Mucosa of stomach (tissue), 1 donor: ENCODE measurements around the gene MAGI2.
"Not testable (repeated sequence)": the region's sequence is repeated elsewhere in the genome, so short reads cannot be mapped to it uniquely, and the experiment has no call there.

Source experiments
- H3K27me3 ChIP-seq: one replicate; pipeline ENCODE4 v1.7.0; 2013; ENCODE audit warnings: mild to moderate bottlenecking, low read length; ENCODE audit not compliant: control insufficient read depth, insufficient read depth
- H3K36me3 ChIP-seq: one replicate; pipeline ENCODE4 v1.7.0; 2013; ENCODE audit warnings: low read length; ENCODE audit not compliant: control insufficient read depth, insufficient read depth
- H3K4me1 ChIP-seq: one replicate; pipeline ENCODE4 v1.7.0; 2013; ENCODE audit warnings: mild to moderate bottlenecking, low read length; ENCODE audit not compliant: control insufficient read depth, insufficient read depth
- H3K4me3 ChIP-seq: one replicate; pipeline ENCODE4 v1.7.0; 2013; ENCODE audit warnings: low read length
- H3K9ac ChIP-seq: one replicate; pipeline ENCODE4 v1.7.0; 2013; ENCODE audit warnings: mild to moderate bottlenecking, low read length, moderate library complexity
- H3K9me3 ChIP-seq: one replicate; pipeline ENCODE4 v1.7.0; 2013; ENCODE audit warnings: mild to moderate bottlenecking, low read length, moderate library complexity; ENCODE audit not compliant: control insufficient read depth
- donor health status: Pancreatic carcinoma.

The MAGI2 gene

DNA sequence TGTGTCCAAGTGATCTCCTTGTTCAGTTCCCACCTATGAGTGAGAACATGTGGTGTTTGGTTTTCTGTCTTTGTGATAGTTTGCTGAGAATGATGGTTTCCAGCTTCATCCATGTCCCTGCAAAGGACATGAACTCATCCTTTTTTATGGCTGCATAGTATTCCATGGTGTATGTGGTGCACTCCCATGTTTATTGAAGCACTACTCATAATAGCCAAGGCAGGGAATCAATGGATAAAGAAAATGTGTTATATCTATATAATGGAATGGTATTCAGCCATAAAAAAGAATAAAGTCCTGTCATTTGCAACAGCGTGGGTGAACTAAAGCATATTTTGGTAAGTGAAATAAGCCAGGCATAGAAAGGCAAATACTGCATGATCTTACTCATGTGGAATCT, 1213.3 kb downstream of the MAGI2 start:
- not testable (repeated sequence) for H3K9ac ChIP-seq, H3K27me3 ChIP-seq, H3K9me3 ChIP-seq, H3K36me3 ChIP-seq, H3K4me3 ChIP-seq, H3K4me1 ChIP-seq

DNA sequence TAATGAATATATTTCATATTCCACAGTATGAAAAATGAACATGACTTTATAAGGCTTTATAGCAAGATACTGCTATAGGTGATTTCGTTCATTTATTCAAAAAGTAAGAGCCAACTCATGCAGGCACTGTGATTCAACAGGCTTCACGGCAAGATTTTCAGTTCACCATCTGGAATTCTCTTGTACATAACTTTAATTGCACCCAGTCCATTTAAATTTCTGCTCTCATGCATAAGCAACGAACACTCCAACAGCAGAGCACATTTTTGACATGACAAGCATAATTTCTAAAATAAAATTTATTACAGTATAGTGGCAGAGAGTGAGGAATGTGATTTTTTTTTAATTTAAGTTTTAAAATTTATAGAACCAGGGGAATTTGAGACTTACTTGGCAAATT, 1218.8 kb downstream of the MAGI2 start:
- H3K36me3 ChIP-seq, result no peaks in the 10 kb centered on the region
- no peak overlapping the region for H3K9ac ChIP-seq
- H3K27me3 ChIP-seq, result no peaks in the 10 kb centered on the region
- no peaks in the 10 kb centered on the region for H3K4me1 ChIP-seq
- no peaks in the 10 kb centered on the region for H3K9me3 ChIP-seq
- no peak overlapping the region for H3K4me3 ChIP-seq

DNA sequence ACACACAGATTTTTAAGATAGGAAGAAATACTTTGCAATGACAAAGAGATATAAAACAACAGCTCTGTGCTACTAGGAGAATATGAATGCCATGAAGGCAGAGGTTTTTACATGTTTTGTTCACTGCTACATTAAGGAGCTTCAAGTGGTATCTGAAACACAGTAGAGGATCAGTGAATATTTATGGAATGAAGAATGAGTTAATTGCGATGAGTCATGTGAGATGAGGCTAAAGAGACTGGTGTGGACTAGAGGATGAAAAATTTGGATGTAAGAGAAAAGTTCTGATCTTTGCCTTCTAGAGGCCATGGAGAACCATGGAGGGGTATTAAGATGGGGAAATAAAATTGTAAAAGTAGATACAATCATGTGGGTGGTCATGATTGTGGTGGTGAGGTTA, 1220.7 kb downstream of the MAGI2 start:
- Histone ChIP-seq H3K9ac (no peak overlapping the region), H3K4me3 (no peak overlapping the region), H3K27me3 (no peaks in the 10 kb centered on the region), H3K4me1 (no peaks in the 10 kb centered on the region), H3K9me3 (no peaks in the 10 kb centered on the region), H3K36me3 (no peaks in the 10 kb centered on the region)

DNA sequence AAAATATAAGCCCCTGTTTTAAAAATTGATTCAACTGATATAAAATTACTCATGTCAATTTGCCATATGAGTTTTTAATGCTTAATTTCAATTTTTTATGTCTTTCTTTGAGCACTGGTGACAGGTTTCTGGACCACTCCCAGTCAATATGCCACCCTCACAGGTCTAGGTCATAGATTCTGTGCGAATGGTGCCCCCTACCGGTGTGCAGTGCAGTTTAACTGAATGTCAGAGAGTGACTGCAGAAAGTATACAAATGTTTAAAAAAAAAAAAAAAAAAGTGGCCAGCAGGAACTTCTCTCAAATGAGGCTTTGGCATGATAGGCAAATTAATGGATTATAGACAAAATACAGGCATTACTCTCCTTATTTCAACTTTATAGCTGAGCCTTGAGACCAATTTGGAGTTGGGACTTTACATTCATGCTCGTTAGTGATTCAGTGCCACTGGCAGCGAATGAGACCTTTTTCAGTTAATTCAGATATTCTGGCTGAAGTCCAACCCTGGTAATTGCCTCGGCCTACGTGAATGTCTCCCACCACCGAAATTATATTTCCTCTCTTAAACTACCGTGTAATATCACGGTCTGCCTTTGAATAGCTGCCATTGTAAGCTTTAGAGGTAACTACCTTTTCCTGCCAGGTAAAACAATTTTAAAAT, 1227.3 kb downstream of the MAGI2 start:
- no peaks in the 10 kb centered on the region for H3K9me3 ChIP-seq
- no peaks in the 10 kb centered on the region for H3K4me1 ChIP-seq
- no peaks in the 10 kb centered on the region for H3K36me3 ChIP-seq
- no peaks in the 10 kb centered on the region for H3K27me3 ChIP-seq
- no peak overlapping the region for H3K9ac ChIP-seq
- no peak overlapping the region for H3K4me3 ChIP-seq

DNA sequence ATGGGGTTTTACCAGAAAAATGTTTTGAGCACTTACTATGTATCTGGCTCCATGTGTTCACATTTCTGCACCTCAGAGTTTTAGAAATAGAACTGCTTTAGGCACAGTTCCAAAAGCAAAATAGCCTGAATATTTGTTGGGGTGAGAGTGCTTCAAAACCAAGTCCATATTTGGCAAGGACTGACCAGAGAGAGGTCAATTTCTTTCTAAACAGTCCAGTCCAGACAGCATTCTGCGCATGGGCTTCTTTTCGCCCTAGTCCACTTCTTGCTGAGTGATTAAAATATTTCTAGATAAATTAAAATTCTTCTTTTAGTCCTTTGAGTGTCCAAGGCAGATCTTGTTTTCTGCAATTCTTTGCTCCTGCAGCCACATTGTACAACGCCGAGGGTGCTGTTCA, 1227.9 kb downstream of the MAGI2 start:
- no peaks in the 10 kb centered on the region for H3K4me1 ChIP-seq
- H3K4me3 ChIP-seq, result no peak overlapping the region
- H3K9me3 ChIP-seq, result no peaks in the 10 kb centered on the region
- H3K36me3 ChIP-seq, result no peaks in the 10 kb centered on the region
- H3K27me3 ChIP-seq, result no peaks in the 10 kb centered on the region
- no peak overlapping the region for H3K9ac ChIP-seq

DNA sequence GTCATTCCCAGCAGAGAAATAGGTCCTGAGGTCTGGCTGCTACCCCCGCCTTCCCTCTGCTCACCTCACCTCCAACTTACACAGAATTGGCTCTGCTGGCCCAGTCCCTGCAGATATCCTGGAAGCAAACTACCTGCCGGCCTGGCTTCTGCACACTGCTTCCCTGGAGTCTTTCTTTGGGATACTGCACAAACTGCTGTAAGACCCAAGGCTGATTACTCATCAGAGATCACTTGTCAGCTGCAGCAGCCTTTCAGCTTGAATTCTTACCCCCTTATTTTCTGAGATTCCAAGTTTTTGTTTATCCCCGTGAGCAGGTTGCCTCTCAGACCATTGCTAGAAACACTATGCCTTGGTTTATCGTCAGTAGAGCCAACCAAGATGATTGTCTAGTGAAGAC, 1228.5 kb downstream of the MAGI2 start:
- Histone ChIP-seq H3K9me3 (no peaks in the 10 kb centered on the region), H3K36me3 (no peaks in the 10 kb centered on the region), H3K4me1 (no peaks in the 10 kb centered on the region), H3K9ac (no peak overlapping the region), H3K4me3 (no peak overlapping the region), H3K27me3 (no peaks in the 10 kb centered on the region)

DNA sequence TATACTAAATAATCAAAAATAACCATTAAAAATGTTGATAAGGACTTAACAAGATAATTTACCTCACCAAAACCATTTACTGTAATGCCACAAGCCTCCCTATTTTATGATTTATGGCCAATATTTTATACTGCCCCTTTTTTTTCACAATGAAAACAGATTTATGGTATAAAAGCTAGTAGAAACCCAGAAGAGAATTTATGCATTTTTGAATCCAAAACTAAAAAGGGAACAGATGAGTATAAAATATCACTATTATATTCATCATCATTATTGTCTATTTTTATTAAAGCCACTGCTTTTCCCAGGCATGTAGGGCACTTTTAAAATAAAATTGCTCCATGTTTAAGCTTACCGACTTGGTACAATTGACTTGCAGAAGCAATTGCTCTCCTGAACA, 1229.9 kb downstream of the MAGI2 start:
- H3K4me3 ChIP-seq, result no peak overlapping the region
- H3K36me3 ChIP-seq, result no peaks in the 10 kb centered on the region
- H3K9me3 ChIP-seq, result no peaks in the 10 kb centered on the region
- H3K4me1 ChIP-seq, result no peaks in the 10 kb centered on the region
- H3K9ac ChIP-seq, result no peak overlapping the region
- no peaks in the 10 kb centered on the region for H3K27me3 ChIP-seq

DNA sequence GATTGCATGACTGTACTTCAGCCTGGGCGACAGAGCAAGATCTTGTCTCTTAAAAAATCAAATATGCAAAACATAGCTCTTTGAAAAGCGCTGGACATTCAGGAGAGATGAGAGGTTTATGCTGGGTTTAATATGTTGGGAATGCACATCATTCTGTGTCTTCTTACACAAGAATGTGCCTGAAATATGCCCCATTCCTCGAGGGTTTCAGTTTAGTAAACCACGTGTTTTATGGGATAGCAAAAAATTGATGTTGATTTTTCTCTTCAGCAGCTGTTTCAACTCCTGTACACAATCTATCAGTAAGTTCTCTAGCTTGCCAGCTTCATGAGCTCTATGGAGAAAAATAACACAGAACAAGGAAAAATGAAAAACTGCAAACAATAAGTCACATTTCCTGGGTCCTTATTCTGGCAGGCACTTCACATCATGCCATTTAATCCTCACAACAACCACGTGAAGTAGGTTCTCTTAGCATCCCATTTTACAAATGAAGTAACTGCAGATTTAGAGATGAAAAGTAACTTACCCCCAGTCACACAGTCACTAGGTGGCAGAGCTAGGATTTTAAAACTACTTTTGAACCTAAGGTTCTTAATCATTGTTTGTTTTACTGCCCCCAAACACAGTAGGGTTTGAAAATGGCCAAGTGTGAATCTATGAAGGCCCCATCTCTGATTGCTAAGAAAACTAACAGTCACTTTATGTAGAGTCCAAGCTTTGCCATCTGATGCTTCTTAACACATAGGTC, 1231.3 kb downstream of the MAGI2 start:
- no peaks in the 10 kb centered on the region for H3K4me1 ChIP-seq
- H3K9ac ChIP-seq, result no peak overlapping the region
- H3K27me3 ChIP-seq, result no peaks in the 10 kb centered on the region
- no peaks in the 10 kb centered on the region for H3K9me3 ChIP-seq
- H3K4me3 ChIP-seq, result no peak overlapping the region
- H3K36me3 ChIP-seq, result no peaks in the 10 kb centered on the region

DNA sequence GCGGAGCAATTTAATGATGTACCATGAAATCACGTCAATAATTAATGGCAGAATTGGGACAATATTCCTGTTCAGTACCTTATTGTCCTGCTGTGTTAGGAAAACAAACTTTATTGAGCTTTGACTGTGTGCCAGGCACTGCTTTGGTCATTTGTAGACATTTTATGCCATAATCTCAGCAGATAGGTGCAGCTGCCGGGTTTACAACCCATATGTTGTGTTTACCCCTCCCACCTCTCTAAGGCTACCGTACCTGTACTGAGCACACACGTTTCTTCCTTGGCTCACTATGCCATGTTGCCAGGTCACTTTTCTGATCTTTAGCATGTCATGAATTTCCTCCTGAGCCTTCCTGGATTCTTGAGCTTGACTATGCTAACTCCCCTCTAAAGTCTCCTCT, 1232.7 kb downstream of the MAGI2 start:
- H3K27me3 ChIP-seq, result no peaks in the 10 kb centered on the region
- no peaks in the 10 kb centered on the region for H3K36me3 ChIP-seq
- H3K4me3 ChIP-seq, result no peak overlapping the region
- H3K9ac ChIP-seq, result no peak overlapping the region
- H3K9me3 ChIP-seq, result no peaks in the 10 kb centered on the region
- no peaks in the 10 kb centered on the region for H3K4me1 ChIP-seq

DNA sequence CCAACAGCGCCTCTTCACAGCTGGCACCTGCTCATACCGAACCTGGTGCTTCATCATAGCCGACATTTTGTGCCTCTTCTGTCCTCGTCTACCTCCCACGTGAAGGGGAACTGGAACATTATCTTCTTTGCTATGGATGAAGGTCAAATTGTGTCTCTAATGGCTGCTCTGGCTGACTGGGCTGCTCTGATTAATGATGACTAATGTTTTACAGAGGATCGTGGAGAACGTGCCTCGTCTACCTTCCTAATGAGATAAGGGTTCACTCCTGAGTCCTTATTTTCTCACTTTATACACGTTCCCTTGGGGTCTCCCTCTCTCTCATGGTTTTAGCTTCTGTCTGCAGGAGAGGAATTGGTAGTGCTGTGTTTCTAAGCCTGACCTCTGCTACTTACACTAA, 1234.6 kb downstream of the MAGI2 start:
- Histone ChIP-seq H3K36me3 (no peaks in the 10 kb centered on the region), H3K9me3 (no peaks in the 10 kb centered on the region), H3K4me3 (no peak overlapping the region), H3K4me1 (no peaks in the 10 kb centered on the region), H3K9ac (no peak overlapping the region), H3K27me3 (no peaks in the 10 kb centered on the region)

DNA sequence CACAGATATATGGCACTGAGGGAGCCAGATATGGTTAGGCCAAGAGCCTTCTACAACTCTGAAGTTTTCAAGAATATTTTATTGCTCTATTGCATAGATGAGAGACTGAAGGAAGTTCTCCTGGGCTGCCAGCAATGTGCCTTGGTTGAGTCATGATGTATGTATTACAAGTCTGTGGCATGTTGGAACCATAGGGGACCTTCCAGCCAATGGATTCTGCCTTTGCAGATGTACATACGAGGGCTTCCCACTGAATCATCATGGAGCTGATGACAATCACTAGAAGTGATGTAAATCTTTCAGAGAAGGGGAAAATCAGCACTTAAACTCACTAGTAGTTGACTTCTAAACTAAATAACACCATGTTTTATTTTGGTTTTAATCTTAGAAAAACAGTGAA, 1235.4 kb downstream of the MAGI2 start:
- no peaks in the 10 kb centered on the region for H3K27me3 ChIP-seq
- H3K36me3 ChIP-seq, result no peaks in the 10 kb centered on the region
- no peaks in the 10 kb centered on the region for H3K4me1 ChIP-seq
- H3K9me3 ChIP-seq, result no peaks in the 10 kb centered on the region
- no peak overlapping the region for H3K9ac ChIP-seq
- no peak overlapping the region for H3K4me3 ChIP-seq

DNA sequence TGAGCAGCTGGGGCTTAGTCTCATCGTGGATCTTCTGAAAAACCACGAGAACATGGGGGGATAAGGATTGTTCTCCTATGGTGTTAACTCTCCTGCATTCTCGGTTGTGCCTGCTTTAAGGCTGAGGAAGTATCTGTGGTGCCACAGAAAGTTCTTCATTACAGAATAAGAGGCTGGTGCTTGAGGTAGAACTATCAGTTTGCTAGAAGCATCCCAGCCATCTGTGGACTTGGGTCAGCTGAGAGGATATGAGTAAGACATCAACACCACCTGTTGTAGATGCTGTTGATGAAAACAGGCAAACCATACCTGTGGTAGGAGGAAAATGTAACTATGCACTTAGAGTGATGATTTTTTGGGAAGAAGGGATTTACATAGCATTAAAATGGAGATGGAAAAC, 1238.3 kb downstream of the MAGI2 start:
- no peaks in the 10 kb centered on the region for H3K4me1 ChIP-seq
- no peak overlapping the region for H3K4me3 ChIP-seq
- H3K9ac ChIP-seq, result no peak overlapping the region
- H3K36me3 ChIP-seq, result no peaks in the 10 kb centered on the region
- no peaks in the 10 kb centered on the region for H3K9me3 ChIP-seq
- H3K27me3 ChIP-seq, result no peaks in the 10 kb centered on the region
